Epithelial cell of proximal tubule (primary cell): ENCODE measurements around the gene GRID2IP. TPM values are rescaled to one million over a fixed set of nuclear protein-coding genes. Genes with fewer than 3 reads are reported as not detected.
"Not testable (repeated sequence)": the region's sequence is repeated elsewhere in the genome, so short reads cannot be mapped to it uniquely, and the experiment has no call there.

Experiments used
- DNase-seq: peaks from one replicate; pipeline ENCODE4 v3.0.0-alpha.2; 2011; ENCODE audit warnings: low read depth
- H3K4me3 ChIP-seq: 2 replicates; pipeline ENCODE4 v1.5.1; 2011; ENCODE audit warnings: low read depth, mild to moderate bottlenecking, low read length
- CTCF ChIP-seq: conservative IDR thresholded peaks from 2 replicates; pipeline ENCODE4 v1.5.1; 2012; ENCODE audit warnings: low read depth, mild to moderate bottlenecking, low read length
- total RNA-seq: library from RNA; depleted of rRNA; stranded (reverse); fragments of >200 nt; gene quantifications from 2 replicates; pipeline ENCODE4 v1.2.3, GENCODE V29; 2015

The GRID2IP gene
- total RNA-seq, 1 donor from 2014 or later: not detected

- H3K4me3 ChIP-seq: no peak overlapping the region
- no peak for DNase-seq
- TF ChIP-seq CTCF: no peak
These were observed 91.0 kb downstream of the GRID2IP start for GRCh38 chr7:6460303-6460702.

GRCh38 chr7:6458676-6459075 is 92.6 kb downstream of the GRID2IP start:
- DNase-seq, H3K4me3 ChIP-seq: not testable (repeated sequence)

- peak; percentile 74 for DNase-seq
These were observed 97.5 kb downstream of the GRID2IP start for GRCh38 chr7:6453734-6454133.

GRCh38 chr7:6451224-6451705 is 100.0 kb downstream of the GRID2IP start:
- H3K4me3 ChIP-seq: no peak overlapping the region
- TF ChIP-seq CTCF: no peak
- DNase-seq: no peak

More at GRCh38 chr7:6453734-6454133, 97.5 kb downstream of the GRID2IP start:
- TF ChIP-seq CTCF: no peak
- no peak overlapping the region for H3K4me3 ChIP-seq

- DNase-seq, H3K4me3 ChIP-seq: not testable (repeated sequence)
These were observed 100.7 kb downstream of the GRID2IP start for GRCh38 chr7:6450591-6450990.

GRCh38 chr7:6449884-6450283 is 101.4 kb downstream of the GRID2IP start:
- H3K4me3 ChIP-seq, DNase-seq: not testable (repeated sequence)

GRCh38 chr7:6448943-6449543 is 102.2 kb downstream of the GRID2IP start:
- TF ChIP-seq CTCF: no peak
- DNase-seq: no peak
- no peak overlapping the region for H3K4me3 ChIP-seq

GRCh38 chr7:6447581-6448199 is 103.6 kb downstream of the GRID2IP start, which contains the start of gene DAGLB:
Gene DAGLB (minus strand): TSS chr7:6447954. CDS start chr7:6447842, 112 bp downstream.
- TF ChIP-seq CTCF: no peak
- DNase-seq: no peak
- peak within 1 kb of the TSS; percentile 99 for H3K4me3 ChIP-seq

Other genes starting within 250 kb of the GRID2IP start
- gene FAM220A, start 202.5 kb downstream of the GRID2IP start, total RNA-seq: 12.3 and 14.5 TPM in 2 replicates
- 291 and 303 TPM in 2 replicates for gene RAC1, start 176.9 kb downstream of the GRID2IP start, total RNA-seq
- 7.3 and 10.9 TPM in 2 replicates for gene DAGLB, start 103.5 kb downstream of the GRID2IP start, total RNA-seq
- gene KDELR2, start 67.3 kb downstream of the GRID2IP start, total RNA-seq: 78.1 and 113 TPM in 2 replicates
- 37.5 and 55.1 TPM in 2 replicates for gene ZDHHC4, start 26.0 kb upstream of the GRID2IP start, total RNA-seq
- 23.1 and 36.0 TPM in 2 replicates for gene INTS15, start 38.6 kb upstream of the GRID2IP start, total RNA-seq
- 5.6 and 9.9 TPM in 2 replicates for gene ZNF853, start 64.1 kb upstream of the GRID2IP start, total RNA-seq
- 9.5 and 12.6 TPM in 2 replicates for gene ZNF316, start 85.9 kb upstream of the GRID2IP start, total RNA-seq
- gene ZNF12, start 155.5 kb upstream of the GRID2IP start, total RNA-seq: 8.0 and 12.5 TPM in 2 replicates
- gene RSPH10B2, start 202.6 kb upstream of the GRID2IP start, total RNA-seq: 0.07 and 0.23 TPM in 2 replicates